SK-N-SH (cell line): Measurements from ENCODE around the gene RASSF4. TPM values are rescaled to one million over a fixed set of nuclear protein-coding genes. Genes with fewer than 3 reads are reported as not detected.

Source experiments
- CTCF ChIA-PET: fragments of 300-600, 350-600 bp; formaldehyde crosslinking; extraction: SDS; loops from one replicate; lab custom pipeline; 2021; lab: Yijun Ruan, JAX
- POLR2A ChIA-PET: fragments of 350-600 bp; sonication (Branson Sonifier 250); formaldehyde crosslinking; extraction: SDS; loops from one replicate; lab custom pipeline; 2020; ENCODE audit warnings: antibody characterized with exemption, inconsistent platforms; lab: Yijun Ruan, JAX
- DNase-seq: peaks from one replicate; pipeline ENCODE4 v3.0.0; 2012
- H2AFZ ChIP-seq: fragments of 200-600 bp; sonication (generic); 2 replicates; pipeline ENCODE4 v1.8.1; 2016; ENCODE audit warnings: antibody characterized with exemption, mild to moderate bottlenecking, low read depth
- H3F3A ChIP-seq: fragments of 200-600 bp; sonication (generic); replicated peaks from 2 replicates; pipeline ENCODE3; 2016; ENCODE audit warnings: antibody characterized with exemption, mild to moderate bottlenecking; ENCODE audit not compliant: insufficient read depth
- H3K27ac ChIP-seq, 2 experiments: fragments of 200-500 bp in 1 of 2; fragments of 200-600 bp in 1 of 2; sonication (Bioruptor generic) in 1 of 2; sonication (generic), shearing (Covaris generic) in 1 of 2; 2 replicates each; pipeline versions ENCODE4 v1.5.1 to v1.6.1; 2014 to 2016; ENCODE audit warnings: low read depth in 2 of 2, inconsistent platforms in 1 of 2, low read length in 1 of 2, mild to moderate bottlenecking in 1 of 2, mixed read lengths in 1 of 2
- H3K27me3 ChIP-seq: fragments of 200-600 bp; sonication (generic), shearing (Covaris generic); 2 replicates; pipeline ENCODE4 v1.6.1; 2016; ENCODE audit warnings: mixed run types; ENCODE audit not compliant: insufficient read depth
- H3K36me3 ChIP-seq, 2 experiments: fragments of 200-500 bp in 1 of 2; fragments of 200-600 bp in 1 of 2; sonication (Bioruptor generic) in 1 of 2; sonication (generic) in 1 of 2; replicated peaks in 1 of 2; 2 replicates each; pipeline versions ENCODE3 to v1.5.1; 2014 to 2016; ENCODE audit warnings: low read length in 1 of 2, mild to moderate bottlenecking in 1 of 2; ENCODE audit not compliant: insufficient read depth in 2 of 2, control insufficient read depth in 1 of 2
- H3K4me1 ChIP-seq, 2 experiments: fragments of 200-500 bp in 1 of 2; fragments of 200-600 bp in 1 of 2; sonication (Bioruptor generic) in 1 of 2; sonication (generic), shearing (Covaris generic) in 1 of 2; 2 replicates each; pipeline versions ENCODE4 v1.5.1 to v1.6.1; 2014 to 2016; ENCODE audit warnings: low read depth in 1 of 2, low read length in 1 of 2, mixed run types in 1 of 2; ENCODE audit not compliant: insufficient read depth in 2 of 2, control insufficient read depth in 1 of 2
- H3K4me2 ChIP-seq: fragments of 200-600 bp; sonication (generic), shearing (Covaris generic); 2 replicates; pipeline ENCODE4 v1.6.1; 2017; ENCODE audit warnings: mixed run types
- H3K4me3 ChIP-seq, 2 experiments: fragments of 200-500 bp in 1 of 2; fragments of 200-600 bp in 1 of 2; sonication (Bioruptor generic) in 1 of 2; sonication (generic), shearing (Covaris generic) in 1 of 2; 2 replicates each; pipeline versions ENCODE4 v1.5.1 to v1.8.1; 2014 to 2016; ENCODE audit warnings: low read depth in 2 of 2, inconsistent platforms in 1 of 2, low read length in 1 of 2, mild to moderate bottlenecking in 1 of 2, mixed read lengths in 1 of 2, moderate library complexity in 1 of 2
- H3K79me2 ChIP-seq: fragments of 200-600 bp; sonication (generic); 2 replicates; pipeline ENCODE4 v1.8.1; 2017; ENCODE audit warnings: mild to moderate bottlenecking; ENCODE audit not compliant: insufficient read depth
- H3K9ac ChIP-seq: fragments of 200-600 bp; sonication (generic); 2 replicates; pipeline ENCODE4 v1.6.1; 2017; ENCODE audit warnings: mixed run types
- H3K9me2 ChIP-seq: fragments of 200-600 bp; sonication (generic); 2 replicates; pipeline ENCODE4 v1.6.1; 2017; ENCODE audit warnings: mixed run types
- H3K9me3 ChIP-seq: fragments of 200-600 bp; sonication (generic); 2 replicates; pipeline ENCODE4 v1.6.1; 2017; ENCODE audit warnings: mixed run types, mild to moderate bottlenecking, moderate library complexity
- H4K20me1 ChIP-seq: fragments of 200-600 bp; sonication (generic); 2 replicates; pipeline ENCODE4 v1.6.1; 2017; ENCODE audit warnings: mild to moderate bottlenecking, mixed run types; ENCODE audit not compliant: insufficient read depth
- FOXM1 ChIP-seq: IDR thresholded peaks from 2 replicates; pipeline ENCODE4 v1.4.0; 2012; ENCODE audit warnings: low read depth, mild to moderate bottlenecking
- RAD21 ChIP-seq: IDR thresholded peaks from 2 replicates; pipeline ENCODE4 v1.6.1; 2012; ENCODE audit warnings: mild to moderate bottlenecking, low read length
- RFX5 ChIP-seq: IDR thresholded peaks from 2 replicates; pipeline ENCODE4 v1.6.1; 2012; ENCODE audit warnings: mild to moderate bottlenecking, improper control_type of control experiment, low read length
- SIN3A ChIP-seq: IDR thresholded peaks from 2 replicates; pipeline ENCODE4 v1.6.1; 2012; ENCODE audit warnings: low read depth, mild to moderate bottlenecking, low read length, moderate library complexity, borderline replicate concordance
- ZBTB33 ChIP-seq: IDR thresholded peaks from 2 replicates; pipeline ENCODE4 v1.4.0; 2012; ENCODE audit warnings: low read depth, borderline replicate concordance
- WGBS: methylation state at CpG from one replicate; pipeline ENCODE4 v1.1.6; 2017; ENCODE audit warnings: low lambda C conversion rate; 5-methylcytosine and 5-hydroxymethylcytosine counted together
- polyA plus RNA-seq, 3 experiments: library from polyadenylated mRNA; depleted of rRNA; stranded (reverse); fragments of >200 nt; gene quantifications; 2 replicates each; pipeline ENCODE4 v1.2.3, GENCODE V29; 2012
- TF ChIP-seq, protein P1 (sequence below): fragments of 150-350 bp; IDR thresholded peaks from 2 replicates; pipeline ENCODE4 v1.6.1; 2016; ENCODE audit warnings: mild to moderate bottlenecking, low read depth, low read length
- TF ChIP-seq, protein P2 (sequence below): IDR thresholded peaks from 2 replicates; pipeline ENCODE4 v1.4.0; 2012; ENCODE audit warnings: low read depth, borderline replicate concordance

Gene RASSF4
- polyA plus RNA-seq, 1 of the 3 experiments (the other 2 are of a cell fraction), result 11.0 TPM

DNA sequence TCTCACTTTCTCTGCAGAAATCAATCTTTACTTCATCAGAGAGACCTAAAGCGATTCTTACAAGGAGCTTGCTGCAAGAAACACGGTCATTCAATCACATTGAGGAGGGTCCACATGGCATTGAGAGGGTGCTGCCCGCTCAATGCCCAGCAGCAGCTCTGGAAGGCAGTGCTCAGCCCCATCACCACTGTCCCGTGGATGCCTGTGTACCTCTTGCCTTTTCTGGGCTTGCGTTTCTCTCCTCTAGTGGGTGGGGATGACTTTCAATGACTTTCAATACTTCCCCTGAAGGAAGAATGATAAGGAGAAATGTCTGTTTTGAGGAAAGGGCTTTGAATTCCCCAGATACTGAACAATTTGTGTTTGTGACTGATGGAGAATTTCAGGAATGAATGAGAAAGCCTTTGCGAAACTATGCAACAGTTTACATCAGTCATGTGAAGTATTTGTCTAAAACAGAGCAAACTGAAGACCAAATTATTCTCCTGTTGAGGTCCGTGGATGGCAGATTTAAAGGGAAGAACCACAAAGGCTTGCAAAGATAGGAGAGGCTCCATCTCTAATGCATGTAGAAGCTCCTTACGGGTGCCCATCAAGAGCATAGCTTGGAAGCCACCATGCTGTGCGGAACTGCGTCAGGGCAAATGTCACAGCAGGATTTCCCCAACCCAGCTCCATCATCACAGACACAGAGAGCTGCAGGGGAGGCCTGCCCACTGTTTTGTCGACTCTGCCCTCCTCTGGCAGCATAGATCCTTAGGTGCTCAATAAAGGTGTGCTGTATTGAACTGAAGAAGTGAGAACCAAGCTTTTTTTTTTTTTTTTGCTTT is 34.5 kb downstream of the RASSF4 start:
- POLR2A ChIA-PET, result no interaction called here

More for the DNA sequence above, 34.5 kb downstream of the RASSF4 start:
- no peaks in the 10 kb centered on the region for H3K79me2 ChIP-seq
- no peak overlapping the region for H3K27ac ChIP-seq
- no peak overlapping the region for H2AFZ ChIP-seq
- CTCF ChIA-PET, result interaction anchor here (3.1 kb wide), 1 partner anchor 61 kb away, joined by 17 read pairs; no protein-coding TSS in a partner anchor
- no peaks in the 10 kb centered on the region for H3K9me2 ChIP-seq
- H3K4me1 ChIP-seq, result no peaks in the 10 kb centered on the region; a peak in 1 of 4 replicates
- no peak for DNase-seq
- 82% methylated on average over 9 of the region's 11 CpGs for WGBS
- H3K27me3 ChIP-seq, result no peaks in the 10 kb centered on the region
- no peak overlapping the region for H3K4me3 ChIP-seq
- H3K36me3 ChIP-seq, result no peaks in the 10 kb centered on the region
- no peak for TF ChIP-seq ZBTB33
- no peak for TF ChIP-seq SIN3A
- TF ChIP-seq RFX5, result no peak
- no peak for TF ChIP-seq FOXM1
- TF ChIP-seq RAD21, result no peak
- TF ChIP-seq, protein P1, sequence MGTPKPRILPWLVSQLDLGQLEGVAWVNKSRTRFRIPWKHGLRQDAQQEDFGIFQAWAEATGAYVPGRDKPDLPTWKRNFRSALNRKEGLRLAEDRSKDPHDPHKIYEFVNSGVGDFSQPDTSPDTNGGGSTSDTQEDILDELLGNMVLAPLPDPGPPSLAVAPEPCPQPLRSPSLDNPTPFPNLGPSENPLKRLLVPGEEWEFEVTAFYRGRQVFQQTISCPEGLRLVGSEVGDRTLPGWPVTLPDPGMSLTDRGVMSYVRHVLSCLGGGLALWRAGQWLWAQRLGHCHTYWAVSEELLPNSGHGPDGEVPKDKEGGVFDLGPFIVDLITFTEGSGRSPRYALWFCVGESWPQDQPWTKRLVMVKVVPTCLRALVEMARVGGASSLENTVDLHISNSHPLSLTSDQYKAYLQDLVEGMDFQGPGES, result no peak
- TF ChIP-seq, protein P2, sequence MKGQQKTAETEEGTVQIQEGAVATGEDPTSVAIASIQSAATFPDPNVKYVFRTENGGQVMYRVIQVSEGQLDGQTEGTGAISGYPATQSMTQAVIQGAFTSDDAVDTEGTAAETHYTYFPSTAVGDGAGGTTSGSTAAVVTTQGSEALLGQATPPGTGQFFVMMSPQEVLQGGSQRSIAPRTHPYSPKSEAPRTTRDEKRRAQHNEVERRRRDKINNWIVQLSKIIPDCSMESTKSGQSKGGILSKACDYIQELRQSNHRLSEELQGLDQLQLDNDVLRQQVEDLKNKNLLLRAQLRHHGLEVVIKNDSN, result no peak
- TF ChIP-seq, all 33 proteins: peak for 0
- Histone ChIP-seq H4K20me1 (no peaks in the 10 kb centered on the region), H3F3A (no peaks in the 10 kb centered on the region), H3K4me2 (no peak overlapping the region), H3K9me3 (no peaks in the 10 kb centered on the region), H3K9ac (no peak overlapping the region)
